Central memory CD8-positive, alpha-beta T cell (primary cell): ENCODE measurements around the gene PDZRN3.

Experiments used
- ATAC-seq: fragments of 150-1000 bp; cut with Tn5 transposase; replicated peaks from 2 replicates; pipeline ENCODE4 v1.10.0; 2022; ENCODE audit warnings: mild to moderate bottlenecking, moderate FRiP score, moderate number of reproducible peaks; ENCODE audit not compliant: poor library complexity, severe bottlenecking; ENCODE audit errors: extremely low read depth
- DNase-seq, 2 donors: peaks; one replicate each; pipeline ENCODE4 v3.0.0; 2021; ENCODE audit warnings: low spot score in 2 of 2
- H3K27ac Mint-ChIP-seq: one replicate; pipeline ENCODE4 v1.8.0; 2022; ENCODE audit warnings: low read depth, mild to moderate bottlenecking, moderate library complexity, mixed read lengths
- H3K27me3 Mint-ChIP-seq: one replicate; pipeline ENCODE4 v1.8.0; 2022; ENCODE audit warnings: mixed read lengths
- H3K36me3 Mint-ChIP-seq: one replicate; pipeline ENCODE4 v1.8.0; 2022; ENCODE audit warnings: mild to moderate bottlenecking, moderate library complexity, mixed read lengths; ENCODE audit not compliant: insufficient read depth
- H3K4me1 Mint-ChIP-seq: one replicate; pipeline ENCODE4 v1.8.0; 2022; ENCODE audit warnings: mixed read lengths
- H3K4me3 Mint-ChIP-seq: one replicate; pipeline ENCODE4 v1.8.0; 2022; ENCODE audit warnings: mild to moderate bottlenecking, moderate library complexity, mixed read lengths
- H3K9me3 Mint-ChIP-seq: one replicate; pipeline ENCODE4 v1.8.0; 2022; ENCODE audit warnings: mixed read lengths

PDZRN3 gene

DNA sequence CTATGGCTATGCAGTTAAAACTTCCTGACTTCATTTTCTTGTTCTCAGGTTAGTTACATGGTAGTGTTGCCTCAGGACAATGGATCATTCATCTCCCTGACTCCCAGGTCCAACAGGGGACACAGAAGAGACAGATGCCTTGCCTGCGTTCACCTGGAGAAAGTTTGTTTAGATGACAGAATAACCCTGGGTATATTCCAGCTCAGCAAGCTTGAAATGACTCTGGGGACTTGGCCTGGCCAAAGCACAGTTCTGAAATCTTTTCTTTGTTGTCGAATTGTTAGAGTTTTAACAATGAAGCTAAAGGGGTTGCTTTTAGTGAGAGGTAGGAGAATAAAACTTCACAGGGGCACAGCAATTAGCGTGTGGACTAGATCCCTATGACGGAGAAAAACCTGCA lies 206.1 kb downstream of the PDZRN3 start:
- Mint-ChIP-seq H3K36me3 (no peaks in the 10 kb centered on the region), H3K27me3 (no peaks in the 10 kb centered on the region), H3K4me1 (no peaks in the 10 kb centered on the region), H3K4me3 (no peak overlapping the region), H3K27ac (no peak overlapping the region), H3K9me3 (no peaks in the 10 kb centered on the region)
- DNase-seq, result no peak
- no peak for ATAC-seq

DNA sequence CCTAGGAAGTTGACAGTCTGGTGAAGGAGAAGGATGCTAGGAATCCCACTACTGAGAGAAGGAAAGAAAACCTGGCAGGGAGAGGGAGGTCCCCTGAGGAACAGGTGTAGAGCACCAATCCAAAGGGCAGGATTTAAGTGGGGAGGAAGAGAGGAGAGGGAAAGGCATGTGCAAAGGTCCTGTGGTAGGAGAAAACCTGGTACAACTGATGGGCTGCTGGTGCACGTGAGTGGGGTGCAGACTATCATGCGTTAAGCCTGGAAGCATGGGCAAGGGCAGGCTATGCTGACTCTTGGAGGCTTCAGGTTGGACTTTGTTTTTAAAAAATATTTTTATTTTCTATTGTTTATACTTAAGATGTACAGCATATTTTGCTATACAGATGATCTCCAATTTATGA lies 209.6 kb downstream of the PDZRN3 start:
- no peak overlapping the region for H3K4me3 Mint-ChIP-seq
- no peaks in the 10 kb centered on the region for H3K27me3 Mint-ChIP-seq
- H3K36me3 Mint-ChIP-seq, result no peaks in the 10 kb centered on the region
- no peaks in the 10 kb centered on the region for H3K9me3 Mint-ChIP-seq
- H3K27ac Mint-ChIP-seq, result no peak overlapping the region
- no peak for DNase-seq
- ATAC-seq, result no peak
- H3K4me1 Mint-ChIP-seq, result no peaks in the 10 kb centered on the region

DNA sequence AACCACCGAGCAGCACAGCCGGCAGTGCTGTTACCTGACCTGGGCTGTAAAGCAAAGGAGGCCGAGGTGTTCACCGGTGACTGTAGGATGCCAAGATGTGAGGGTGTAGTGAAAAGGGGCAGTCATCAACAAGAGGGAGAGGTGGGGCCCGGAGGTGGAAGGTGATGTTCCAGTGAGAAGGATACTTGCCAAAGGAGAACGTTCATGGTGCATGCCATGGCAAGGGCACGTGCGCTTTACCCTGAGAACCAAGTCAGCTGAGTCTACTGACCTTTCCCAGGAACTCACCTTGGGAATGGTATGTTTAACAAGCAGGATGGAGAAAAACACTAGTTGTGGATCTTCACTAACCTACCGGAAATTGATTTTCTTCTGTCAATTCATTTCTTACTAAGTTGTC lies 211.1 kb downstream of the PDZRN3 start:
- H3K9me3 Mint-ChIP-seq, result no peaks in the 10 kb centered on the region
- H3K27ac Mint-ChIP-seq, result no peak overlapping the region
- DNase-seq (no peak), ATAC-seq (no peak)
- no peak overlapping the region for H3K4me3 Mint-ChIP-seq
- no peaks in the 10 kb centered on the region for H3K27me3 Mint-ChIP-seq
- no peaks in the 10 kb centered on the region for H3K4me1 Mint-ChIP-seq
- no peaks in the 10 kb centered on the region for H3K36me3 Mint-ChIP-seq

DNA sequence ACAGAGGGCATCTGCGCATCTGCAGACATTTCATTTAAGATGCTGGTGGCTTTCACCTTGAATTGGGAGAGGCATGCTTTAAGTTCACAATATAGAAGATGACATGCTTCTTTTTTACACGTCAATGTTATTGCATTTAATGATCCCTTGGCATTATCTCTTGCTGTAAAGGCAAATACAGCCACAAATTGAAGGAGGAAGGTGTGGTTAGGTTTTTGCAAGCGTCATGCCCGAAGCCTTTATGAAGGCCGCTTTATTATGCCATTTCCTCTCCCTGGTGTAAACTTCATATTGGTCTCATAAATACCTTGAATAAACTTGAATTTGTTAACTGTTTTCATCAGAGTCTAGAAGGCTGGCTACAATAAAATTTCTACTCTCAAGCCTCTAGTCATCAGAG lies 212.7 kb downstream of the PDZRN3 start:
- H3K9me3 Mint-ChIP-seq, result no peaks in the 10 kb centered on the region
- ATAC-seq, result no peak
- no peaks in the 10 kb centered on the region for H3K36me3 Mint-ChIP-seq
- no peaks in the 10 kb centered on the region for H3K27me3 Mint-ChIP-seq
- H3K27ac Mint-ChIP-seq, result no peak overlapping the region
- no peak overlapping the region for H3K4me3 Mint-ChIP-seq
- no peak for DNase-seq
- H3K4me1 Mint-ChIP-seq, result no peaks in the 10 kb centered on the region

DNA sequence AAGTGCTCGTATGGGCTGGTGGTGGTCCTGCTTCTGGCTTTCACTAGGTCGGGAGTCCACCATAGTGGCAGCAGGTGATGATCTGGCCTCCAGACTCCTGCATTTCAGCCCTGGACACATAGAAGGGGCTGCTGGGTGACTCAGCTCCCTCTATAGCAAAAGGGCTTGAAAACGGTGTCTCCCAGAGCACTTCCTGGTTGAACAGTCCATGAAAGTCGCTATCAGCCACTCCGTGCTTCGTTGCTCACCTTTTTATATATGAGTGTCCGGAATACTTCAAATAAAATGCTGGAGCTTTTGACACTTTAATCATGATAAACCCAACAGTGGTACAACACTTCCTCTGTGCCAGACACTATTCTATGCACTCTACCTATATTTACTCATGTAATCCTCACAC lies 213.2 kb downstream of the PDZRN3 start:
- no peaks in the 10 kb centered on the region for H3K9me3 Mint-ChIP-seq
- ATAC-seq (no peak), DNase-seq (no peak)
- no peaks in the 10 kb centered on the region for H3K27me3 Mint-ChIP-seq
- H3K27ac Mint-ChIP-seq, result no peak overlapping the region
- no peaks in the 10 kb centered on the region for H3K4me1 Mint-ChIP-seq
- H3K36me3 Mint-ChIP-seq, result no peaks in the 10 kb centered on the region
- no peak overlapping the region for H3K4me3 Mint-ChIP-seq

DNA sequence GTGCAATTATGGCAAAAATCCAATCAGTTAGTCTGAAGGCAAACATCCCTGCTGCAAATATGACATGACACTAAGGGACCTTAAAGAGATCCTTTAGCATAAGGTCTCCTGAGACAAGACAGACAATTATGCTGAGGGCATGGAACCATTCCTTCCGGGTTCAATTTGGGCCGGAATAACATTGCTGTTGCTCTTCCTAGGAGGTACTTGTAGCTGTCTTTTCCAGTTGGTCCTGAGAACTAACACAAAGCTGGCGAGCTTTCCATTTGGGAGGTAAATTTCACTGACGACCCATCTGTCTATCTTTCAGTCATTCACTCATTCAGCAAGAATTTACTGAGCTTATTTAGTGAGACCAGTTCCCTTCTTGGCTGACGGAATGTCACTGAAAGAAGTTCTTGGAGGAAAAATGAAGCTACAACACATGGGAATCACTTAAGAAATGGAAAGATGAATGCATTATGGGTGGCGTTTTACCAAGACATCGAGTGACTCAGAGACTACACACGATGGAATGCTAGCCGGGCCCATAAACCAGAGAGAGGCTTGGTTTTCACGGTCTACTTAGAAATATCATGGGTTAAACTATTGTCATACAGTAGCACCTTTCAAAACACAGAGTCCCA lies 215.5 kb downstream of the PDZRN3 start:
- ATAC-seq (no peak), DNase-seq (no peak)
- Mint-ChIP-seq H3K4me1 (no peaks in the 10 kb centered on the region), H3K9me3 (no peaks in the 10 kb centered on the region), H3K27ac (no peak overlapping the region), H3K36me3 (no peaks in the 10 kb centered on the region), H3K27me3 (no peaks in the 10 kb centered on the region), H3K4me3 (no peak overlapping the region)

DNA sequence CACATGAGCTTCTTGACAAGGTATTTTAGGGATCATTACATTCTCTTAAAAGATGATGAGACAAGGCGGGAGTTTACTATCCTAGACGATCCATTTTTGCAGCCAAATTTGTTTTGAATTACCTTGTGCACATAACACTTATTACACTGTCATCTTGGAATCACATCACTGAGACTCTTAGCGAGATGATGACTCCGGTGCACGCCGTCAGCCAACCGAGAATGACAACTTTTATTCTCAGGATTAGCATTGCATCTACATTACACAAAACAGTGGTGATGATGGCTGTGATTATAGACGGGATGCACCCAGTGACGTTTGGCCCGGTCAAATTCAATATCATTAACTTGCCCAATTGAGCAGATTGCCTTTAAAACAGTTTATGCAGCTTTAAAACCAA lies 216.1 kb downstream of the PDZRN3 start:
- H3K4me1 Mint-ChIP-seq, result no peaks in the 10 kb centered on the region
- H3K27me3 Mint-ChIP-seq, result no peaks in the 10 kb centered on the region
- ATAC-seq, result no peak

DNA sequence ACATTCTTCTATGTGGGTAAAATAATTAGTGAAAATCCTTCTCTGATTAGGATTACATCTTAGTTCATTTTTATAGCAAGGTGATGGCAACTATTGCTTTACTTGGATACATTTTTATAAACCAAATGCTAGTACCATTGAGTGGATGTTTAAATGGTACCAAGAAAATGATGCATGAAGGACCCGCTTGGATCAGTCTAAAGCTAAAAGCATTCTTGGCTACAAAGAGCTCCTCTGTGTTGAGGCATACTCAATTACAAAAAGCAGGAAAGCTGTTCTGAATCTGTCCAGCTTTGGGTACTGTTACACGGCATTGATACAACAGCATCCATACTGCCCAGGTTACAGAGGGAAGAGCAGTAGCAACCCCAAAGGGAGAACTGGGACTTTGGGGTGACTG lies 217.2 kb downstream of the PDZRN3 start:
- no peaks in the 10 kb centered on the region for H3K9me3 Mint-ChIP-seq
- no peaks in the 10 kb centered on the region for H3K4me1 Mint-ChIP-seq
- H3K4me3 Mint-ChIP-seq, result no peak overlapping the region
- H3K27me3 Mint-ChIP-seq, result no peaks in the 10 kb centered on the region
- DNase-seq, result no peak
- ATAC-seq, result no peak
- no peak overlapping the region for H3K27ac Mint-ChIP-seq
- H3K36me3 Mint-ChIP-seq, result no peaks in the 10 kb centered on the region

More for the DNA sequence above, 216.1 kb downstream of the PDZRN3 start:
- no peaks in the 10 kb centered on the region for H3K9me3 Mint-ChIP-seq
- no peak for DNase-seq
- H3K27ac Mint-ChIP-seq, result no peak overlapping the region
- no peaks in the 10 kb centered on the region for H3K36me3 Mint-ChIP-seq
- H3K4me3 Mint-ChIP-seq, result no peak overlapping the region

DNA sequence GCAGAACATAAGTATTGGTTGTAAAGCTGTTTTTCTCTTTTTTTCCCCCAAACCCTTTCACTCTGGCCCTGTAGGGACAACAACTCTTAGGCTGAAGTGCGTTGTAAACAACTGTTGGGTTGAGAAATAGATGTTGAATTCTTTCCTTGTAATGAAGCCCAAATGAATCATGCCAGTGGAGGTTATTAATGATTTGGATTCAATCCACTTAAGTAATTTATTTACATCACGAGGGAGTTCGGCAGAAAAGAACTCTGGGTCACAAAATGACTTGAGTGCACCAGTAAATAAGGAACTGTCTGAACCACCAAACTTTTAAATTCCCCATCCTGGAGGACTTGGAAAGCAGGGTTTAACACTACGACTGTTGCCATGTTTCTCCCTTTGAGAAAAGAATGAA lies 218.9 kb downstream of the PDZRN3 start:
- Mint-ChIP-seq H3K27me3 (no peaks in the 10 kb centered on the region), H3K27ac (no peak overlapping the region), H3K4me1 (no peaks in the 10 kb centered on the region), H3K4me3 (no peak overlapping the region), H3K9me3 (no peaks in the 10 kb centered on the region), H3K36me3 (no peaks in the 10 kb centered on the region)
- ATAC-seq, result no peak
- no peak for DNase-seq

DNA sequence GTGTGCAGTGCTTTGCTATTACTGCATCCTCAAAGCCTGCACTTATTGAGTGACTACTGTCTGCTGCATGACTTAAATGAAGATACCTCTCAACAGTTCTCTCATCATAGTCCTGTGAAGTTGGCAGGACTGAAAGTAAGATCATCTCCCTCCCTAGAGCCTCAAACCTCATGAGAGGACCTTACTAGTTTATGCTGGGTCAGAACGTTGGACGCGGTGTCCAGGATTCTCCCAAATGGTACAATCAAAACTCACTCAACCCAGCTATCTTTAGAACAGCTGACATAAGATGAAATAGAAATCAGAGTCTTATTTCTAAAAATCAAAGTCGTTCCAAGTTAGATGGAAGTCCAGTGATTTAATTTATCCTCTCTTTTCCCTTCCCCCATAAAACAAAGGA lies 219.7 kb downstream of the PDZRN3 start:
- Mint-ChIP-seq H3K4me3 (no peak overlapping the region), H3K27me3 (no peaks in the 10 kb centered on the region), H3K27ac (no peak overlapping the region), H3K36me3 (no peaks in the 10 kb centered on the region), H3K4me1 (no peaks in the 10 kb centered on the region), H3K9me3 (no peaks in the 10 kb centered on the region)
- DNase-seq (no peak), ATAC-seq (no peak)

DNA sequence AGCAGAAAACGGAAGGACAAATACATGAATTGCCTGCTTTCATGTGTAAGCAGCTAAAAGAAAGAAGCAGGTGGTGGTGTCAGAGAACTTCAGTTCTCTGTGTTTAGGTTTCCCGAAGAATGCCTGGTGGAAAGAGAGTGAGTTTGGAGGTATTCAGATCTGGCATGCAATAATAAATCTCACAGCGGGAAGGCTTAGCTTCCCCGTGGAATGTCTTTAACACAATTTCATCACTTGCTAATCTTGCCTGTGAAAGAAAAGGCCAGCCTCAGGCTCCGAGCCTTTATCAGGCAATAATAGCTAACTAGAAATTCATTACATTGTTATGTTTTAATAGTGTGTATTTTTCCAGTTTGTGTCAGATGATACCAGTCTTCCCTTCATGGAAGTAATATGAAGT lies 220.3 kb downstream of the PDZRN3 start:
- no peaks in the 10 kb centered on the region for H3K36me3 Mint-ChIP-seq
- no peaks in the 10 kb centered on the region for H3K4me1 Mint-ChIP-seq
- DNase-seq (no peak), ATAC-seq (no peak)
- H3K27me3 Mint-ChIP-seq, result no peaks in the 10 kb centered on the region
- no peak overlapping the region for H3K4me3 Mint-ChIP-seq
- H3K27ac Mint-ChIP-seq, result no peak overlapping the region
- no peaks in the 10 kb centered on the region for H3K9me3 Mint-ChIP-seq

DNA sequence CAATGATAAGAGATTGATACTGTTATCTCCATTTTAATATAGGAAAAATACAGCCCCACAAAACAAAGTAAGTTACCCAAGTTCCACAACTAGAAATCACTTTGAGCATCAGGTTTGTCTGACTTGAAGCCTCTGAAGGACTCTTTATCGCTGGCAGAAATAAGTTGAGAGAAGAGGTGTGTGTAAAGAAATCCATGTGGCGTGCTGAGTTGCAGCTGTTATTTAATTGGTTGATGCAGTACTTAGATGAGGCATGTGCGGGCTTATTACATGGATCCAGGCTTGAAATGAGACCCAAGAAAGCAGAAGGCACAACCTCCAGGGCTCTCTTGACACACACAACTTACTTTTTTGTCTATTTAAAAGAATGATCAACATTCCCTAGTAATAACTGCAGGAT lies 221.3 kb downstream of the PDZRN3 start:
- no peaks in the 10 kb centered on the region for H3K36me3 Mint-ChIP-seq
- H3K27ac Mint-ChIP-seq, result no peak overlapping the region
- ATAC-seq (no peak), DNase-seq (no peak)
- no peaks in the 10 kb centered on the region for H3K9me3 Mint-ChIP-seq
- H3K27me3 Mint-ChIP-seq, result no peaks in the 10 kb centered on the region
- no peaks in the 10 kb centered on the region for H3K4me1 Mint-ChIP-seq
- no peak overlapping the region for H3K4me3 Mint-ChIP-seq

DNA sequence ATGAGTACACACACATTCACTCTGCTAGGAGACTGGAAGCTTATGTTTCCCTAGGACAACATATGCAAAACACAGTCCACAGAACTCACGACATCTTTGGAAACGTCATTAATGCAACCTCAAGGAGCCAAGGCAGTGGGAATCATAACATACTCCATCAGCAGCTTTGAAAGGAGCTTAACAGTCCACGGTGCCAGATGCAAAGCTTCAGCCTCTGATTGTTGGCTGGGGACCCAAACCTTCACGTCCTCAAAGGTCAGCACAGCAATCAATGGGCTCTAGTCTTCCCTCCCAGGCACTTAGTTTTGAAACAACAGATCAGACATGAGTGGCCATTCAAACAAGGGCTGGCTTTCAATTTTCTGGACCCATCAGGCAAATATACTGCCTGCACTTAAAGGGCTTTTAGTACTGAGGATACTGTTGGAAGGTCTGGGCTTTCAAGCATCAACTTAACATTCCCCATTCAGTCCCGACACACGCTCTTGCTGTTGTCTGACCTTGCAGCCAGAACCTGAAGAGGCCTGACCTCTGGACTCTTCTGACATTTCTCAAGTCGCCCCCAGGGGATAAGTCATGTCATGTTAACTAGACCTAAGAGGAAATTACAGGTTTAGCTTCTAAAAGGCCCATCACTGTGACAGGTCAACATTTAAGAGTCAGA lies 223.0 kb downstream of the PDZRN3 start:
- no peak for ATAC-seq
- Mint-ChIP-seq H3K4me1 (no peaks in the 10 kb centered on the region), H3K4me3 (no peak overlapping the region), H3K27me3 (no peaks in the 10 kb centered on the region), H3K36me3 (no peaks in the 10 kb centered on the region), H3K9me3 (no peaks in the 10 kb centered on the region), H3K27ac (no peak overlapping the region)
- DNase-seq, result no peak
